ENCODE measurements around the gene COX7A1.

Gene COX7A1

DNA sequence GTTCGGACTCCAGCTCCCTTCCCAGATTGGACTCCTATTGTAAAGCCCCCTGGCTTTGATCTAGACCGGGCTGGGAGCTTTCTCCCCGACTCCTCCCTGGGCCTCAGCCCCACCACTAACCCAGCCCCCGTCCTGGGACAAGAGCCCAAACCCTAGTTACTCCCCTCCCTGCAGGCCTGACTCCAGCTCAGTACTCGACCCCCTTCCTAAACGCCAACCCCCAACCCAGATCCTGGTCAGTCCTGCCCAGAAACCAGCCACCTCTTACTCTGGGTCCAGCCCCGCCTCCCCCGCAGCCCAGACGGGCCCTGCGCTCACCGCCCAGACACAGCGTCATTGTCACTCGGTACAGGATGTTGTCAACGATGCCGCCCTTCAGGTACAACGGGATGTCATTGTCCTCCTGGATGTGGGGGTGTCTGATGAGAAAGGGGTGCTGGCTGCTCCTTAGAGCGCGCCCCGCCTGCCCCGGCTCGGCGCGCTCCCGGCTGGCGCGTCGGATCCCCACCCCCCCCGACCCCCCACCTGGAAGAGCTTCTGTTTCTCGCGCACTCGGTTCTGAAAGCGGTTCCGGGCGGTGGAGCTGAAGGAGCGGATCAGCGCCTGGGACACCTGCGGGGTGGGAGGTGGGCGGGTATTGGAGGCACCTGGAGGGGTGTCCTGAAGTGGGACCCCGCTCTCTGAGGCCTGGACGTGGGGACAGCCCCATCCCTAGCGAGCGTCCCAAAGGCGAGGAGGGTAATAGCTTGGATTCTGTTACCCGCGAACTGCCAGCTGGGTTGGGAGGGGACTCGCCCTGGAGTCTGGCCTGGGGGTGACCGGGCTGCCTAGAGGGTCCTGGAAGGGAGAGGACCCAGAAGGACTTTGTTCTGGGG lies 866 bp downstream of the COX7A1 start:
- no peak for DNase-seq (ENCODE audit: low read depth, low spot score)
- peak overlapping the region; percentile 26 for H3K4me3 ChIP-seq (ENCODE audit: low read depth, low read length)
- in situ Hi-C loops (cut with HindIII; ENCODE audit: low sequenced_read_pairs), result no loop called here
- TF ChIP-seq, protein P1, sequence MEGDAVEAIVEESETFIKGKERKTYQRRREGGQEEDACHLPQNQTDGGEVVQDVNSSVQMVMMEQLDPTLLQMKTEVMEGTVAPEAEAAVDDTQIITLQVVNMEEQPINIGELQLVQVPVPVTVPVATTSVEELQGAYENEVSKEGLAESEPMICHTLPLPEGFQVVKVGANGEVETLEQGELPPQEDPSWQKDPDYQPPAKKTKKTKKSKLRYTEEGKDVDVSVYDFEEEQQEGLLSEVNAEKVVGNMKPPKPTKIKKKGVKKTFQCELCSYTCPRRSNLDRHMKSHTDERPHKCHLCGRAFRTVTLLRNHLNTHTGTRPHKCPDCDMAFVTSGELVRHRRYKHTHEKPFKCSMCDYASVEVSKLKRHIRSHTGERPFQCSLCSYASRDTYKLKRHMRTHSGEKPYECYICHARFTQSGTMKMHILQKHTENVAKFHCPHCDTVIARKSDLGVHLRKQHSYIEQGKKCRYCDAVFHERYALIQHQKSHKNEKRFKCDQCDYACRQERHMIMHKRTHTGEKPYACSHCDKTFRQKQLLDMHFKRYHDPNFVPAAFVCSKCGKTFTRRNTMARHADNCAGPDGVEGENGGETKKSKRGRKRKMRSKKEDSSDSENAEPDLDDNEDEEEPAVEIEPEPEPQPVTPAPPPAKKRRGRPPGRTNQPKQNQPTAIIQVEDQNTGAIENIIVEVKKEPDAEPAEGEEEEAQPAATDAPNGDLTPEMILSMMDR (IDR thresholded peaks at IDR 0.05; ENCODE audit: low read depth, low read length), result no peak

DNA sequence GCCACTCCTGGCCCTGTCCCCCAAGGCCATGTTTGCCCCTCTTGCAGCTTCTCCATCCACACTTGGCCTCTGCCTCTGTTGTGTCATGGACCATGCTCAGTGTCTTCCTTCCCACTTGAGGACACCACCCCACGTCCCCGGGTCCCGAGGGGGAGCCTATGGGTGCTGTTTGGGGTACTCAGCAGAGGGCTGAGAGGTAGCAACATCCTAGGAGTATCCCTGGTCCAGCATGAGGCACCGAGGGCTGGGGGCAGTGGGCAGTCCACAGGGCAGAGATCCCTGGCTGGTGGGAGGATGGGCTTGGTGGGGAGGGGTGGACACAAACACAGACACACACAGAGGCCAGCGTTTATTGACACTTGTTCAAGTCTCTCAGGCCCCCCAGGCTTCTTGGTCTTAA lies 1.7 kb downstream of the COX7A1 start:
- in situ Hi-C loops (cut with HindIII; ENCODE audit: low sequenced_read_pairs), result no loop called here
- no peak overlapping the region for H3K4me3 ChIP-seq (ENCODE audit: low read depth, low read length)
- TF ChIP-seq, protein P1 (IDR thresholded peaks at IDR 0.05; ENCODE audit: low read depth, low read length), result no peak
- no peak for DNase-seq (ENCODE audit: low read depth, low spot score)

DNA sequence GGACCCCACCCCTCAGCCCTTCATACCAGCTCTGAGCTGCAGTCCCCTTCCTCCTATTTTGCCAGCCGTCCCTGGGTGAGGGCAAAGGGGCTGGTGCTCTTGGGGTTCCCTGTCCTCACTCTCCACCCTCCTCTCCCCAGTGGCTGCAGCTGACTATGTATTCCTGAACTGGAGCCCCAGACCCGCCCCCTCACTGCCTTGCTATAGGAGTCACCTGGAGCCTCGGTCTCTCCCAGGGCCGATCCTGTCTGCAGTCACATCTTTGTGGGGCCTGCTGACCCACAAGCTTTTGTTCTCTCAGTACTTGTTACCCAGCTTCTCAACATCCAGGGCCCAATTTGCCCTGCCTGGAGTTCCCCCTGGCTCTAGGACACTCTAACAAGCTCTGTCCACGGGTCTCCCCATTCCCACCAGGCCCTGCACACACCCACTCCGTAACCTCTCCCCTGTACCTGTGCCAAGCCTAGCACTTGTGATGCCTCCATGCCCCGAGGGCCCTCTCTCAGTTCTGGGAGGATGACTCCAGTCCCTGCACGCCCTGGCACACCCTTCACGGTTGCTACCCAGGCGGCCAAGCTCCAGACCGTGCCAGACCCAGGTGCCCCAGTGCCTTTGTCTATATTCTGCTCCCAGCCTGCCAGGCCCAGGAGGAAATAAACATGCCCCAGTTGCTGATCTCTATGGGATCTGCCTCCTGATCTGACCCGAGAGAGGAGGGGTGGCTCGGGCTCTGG lies 2.4 kb downstream of the COX7A1 start:
- no peak for DNase-seq (ENCODE audit: low read depth, low spot score)
- H3K4me3 ChIP-seq (ENCODE audit: low read depth, low read length), result no peak overlapping the region
- TF ChIP-seq, protein P1 (IDR thresholded peaks at IDR 0.05; ENCODE audit: low read depth, low read length), result no peak
- in situ Hi-C loops (cut with HindIII; ENCODE audit: low sequenced_read_pairs), result no loop called here

DNA sequence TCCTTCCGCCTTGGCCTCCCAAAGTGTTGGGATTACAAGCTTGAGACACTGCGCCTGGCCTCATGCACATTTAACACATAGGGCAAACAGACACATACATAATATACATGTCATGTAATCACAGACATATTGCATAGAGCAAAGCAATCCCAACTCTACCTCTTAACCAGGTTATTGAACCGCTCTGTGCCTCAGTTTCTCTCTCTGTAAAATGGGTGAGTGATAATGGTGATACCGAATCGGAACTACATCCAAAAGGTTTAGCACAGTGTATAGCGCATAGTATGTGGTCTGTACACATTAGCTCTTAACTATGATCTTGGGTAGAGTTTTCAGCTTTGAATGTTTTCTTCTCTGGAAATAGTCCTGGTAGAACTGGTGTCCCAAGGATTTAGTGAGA lies 7.6 kb downstream of the COX7A1 start:
- TF ChIP-seq, protein P1 (IDR thresholded peaks at IDR 0.05; ENCODE audit: low read depth, low read length), result no peak
- DNase-seq (ENCODE audit: low read depth, low spot score), result no peak
- in situ Hi-C loops (cut with HindIII; ENCODE audit: low sequenced_read_pairs), result no loop called here
- no peak overlapping the region for H3K4me3 ChIP-seq (ENCODE audit: low read depth, low read length)

DNA sequence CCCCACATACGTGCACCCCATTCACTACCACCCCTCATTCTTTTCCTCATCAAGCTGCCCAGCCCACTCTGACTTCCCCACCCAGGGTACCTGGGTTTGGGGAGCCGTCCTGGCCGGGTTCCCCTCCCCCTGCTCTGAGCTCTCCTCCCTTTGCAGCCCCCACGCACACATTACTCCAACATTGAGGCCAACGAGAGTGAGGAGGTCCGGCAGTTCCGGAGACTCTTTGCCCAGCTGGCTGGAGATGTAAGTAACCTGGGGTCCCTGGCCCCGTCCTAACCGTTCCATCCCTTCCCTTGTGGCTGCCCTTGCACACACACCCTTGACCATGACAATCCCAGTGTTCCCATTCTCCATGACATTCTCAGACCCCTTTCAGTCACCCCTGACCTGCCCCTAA lies 9.8 kb downstream of the COX7A1 start:
- in situ Hi-C loops (cut with HindIII; ENCODE audit: low sequenced_read_pairs), result no loop called here
- DNase-seq (ENCODE audit: low read depth, low spot score), result no peak
- TF ChIP-seq, protein P1 (IDR thresholded peaks at IDR 0.05; ENCODE audit: low read depth, low read length), result no peak
- no peak overlapping the region for H3K4me3 ChIP-seq (ENCODE audit: low read depth, low read length)

DNA sequence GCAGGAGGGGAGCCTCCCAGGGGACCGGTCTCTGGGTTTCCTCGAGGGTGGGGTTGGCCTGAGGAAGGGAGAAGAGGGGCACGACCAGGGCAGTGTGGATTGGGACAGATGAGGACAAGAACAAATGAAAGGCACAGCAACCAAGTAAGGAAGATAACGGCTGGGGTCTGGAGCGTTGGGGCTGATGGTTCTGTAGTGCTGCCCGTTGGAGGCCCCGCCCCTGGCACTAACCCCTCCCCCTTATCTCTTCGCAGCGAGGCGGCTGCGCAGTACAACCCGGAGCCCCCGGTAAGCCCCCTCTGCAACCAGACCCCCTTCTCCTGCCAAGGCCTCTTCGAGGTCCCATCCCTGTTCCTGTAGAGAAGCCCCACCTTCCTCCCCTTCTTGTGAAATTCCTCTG lies 10.2 kb downstream of the COX7A1 start:
- H3K4me3 ChIP-seq (ENCODE audit: low read depth, low read length), result no peak overlapping the region
- in situ Hi-C loops (cut with HindIII; ENCODE audit: low sequenced_read_pairs), result no loop called here

More for the DNA sequence above, 10.2 kb downstream of the COX7A1 start:
- TF ChIP-seq, protein P1 (IDR thresholded peaks at IDR 0.05; ENCODE audit: low read depth, low read length), result no peak
- no peak for DNase-seq (ENCODE audit: low read depth, low spot score)

All from astrocyte of the spinal cord (primary cell).